WTC11 (cell line): Measurements from ENCODE around the gene WDR49.

Source experiments
- JUN ChIP-seq: sonication (generic); formaldehyde crosslinking; IDR thresholded peaks from 2 replicates; pipeline ENCODE4 v1.8.0; 2023; ENCODE audit warnings: mild to moderate bottlenecking, missing genetic modification reagents
- OVOL2 ChIP-seq: fragments of 250-450 bp; sonication (Bioruptor Pico); IDR thresholded peaks from 2 replicates; pipeline ENCODE4 v1.9.0; 2021; ENCODE audit warnings: mild to moderate bottlenecking, borderline replicate concordance
- SP1 ChIP-seq: sonication (generic); formaldehyde crosslinking; conservative IDR thresholded peaks from 2 replicates; pipeline ENCODE4 v1.8.1; 2022; ENCODE audit warnings: missing genetic modification reagents
- TEAD4 ChIP-seq: sonication (generic); formaldehyde crosslinking; IDR thresholded peaks from 2 replicates; pipeline ENCODE4 v1.8.0; 2022; ENCODE audit warnings: mild to moderate bottlenecking, missing genetic modification reagents
- TP53 ChIP-seq: sonication (generic); formaldehyde crosslinking; IDR thresholded peaks from 2 replicates; pipeline ENCODE4 v1.8.1; 2023; ENCODE audit warnings: mild to moderate bottlenecking, missing genetic modification reagents
- ZNF232 ChIP-seq: sonication (generic); formaldehyde crosslinking; IDR thresholded peaks from 2 replicates; pipeline ENCODE4 v1.8.0; 2022; ENCODE audit warnings: mild to moderate bottlenecking, missing genetic modification reagents
- TF ChIP-seq, protein P1 (sequence below): fragments of 200-600 bp; IDR thresholded peaks from 2 replicates; pipeline ENCODE4 v1.8.0; 2022; ENCODE audit warnings: antibody characterized with exemption
- TF ChIP-seq, protein P2 (sequence below): sonication (generic); formaldehyde crosslinking; IDR thresholded peaks from 2 replicates; pipeline ENCODE4 v1.8.1; 2022; ENCODE audit warnings: mild to moderate bottlenecking, moderate library complexity, missing genetic modification reagents
- TF ChIP-seq, protein P3 (sequence below): sonication (generic); formaldehyde crosslinking; IDR thresholded peaks from 2 replicates; pipeline ENCODE4 v1.8.1; 2022; ENCODE audit warnings: missing genetic modification reagents, borderline replicate concordance
- TF ChIP-seq, protein P4 (sequence below): sonication (generic); formaldehyde crosslinking; IDR thresholded peaks from 2 replicates; pipeline ENCODE4 v1.8.1; 2022; ENCODE audit warnings: mild to moderate bottlenecking, missing genetic modification reagents, moderate library complexity, borderline replicate concordance
- TF ChIP-seq, protein P5 (sequence below): sonication (generic); formaldehyde crosslinking; IDR thresholded peaks from 2 replicates; pipeline ENCODE4 v1.8.0; 2022; ENCODE audit warnings: mild to moderate bottlenecking, missing genetic modification reagents
- TF ChIP-seq, protein P6 (sequence below): sonication (generic); formaldehyde crosslinking; conservative IDR thresholded peaks from 2 replicates; pipeline ENCODE4 v1.8.1; 2023; ENCODE audit warnings: mild to moderate bottlenecking, low read depth, missing genetic modification reagents, moderate library complexity
- TF ChIP-seq, protein P7 (sequence below): sonication (generic); formaldehyde crosslinking; IDR thresholded peaks from 2 replicates; pipeline ENCODE4 v1.8.1; 2023; ENCODE audit warnings: mild to moderate bottlenecking, missing genetic modification reagents

DNA sequence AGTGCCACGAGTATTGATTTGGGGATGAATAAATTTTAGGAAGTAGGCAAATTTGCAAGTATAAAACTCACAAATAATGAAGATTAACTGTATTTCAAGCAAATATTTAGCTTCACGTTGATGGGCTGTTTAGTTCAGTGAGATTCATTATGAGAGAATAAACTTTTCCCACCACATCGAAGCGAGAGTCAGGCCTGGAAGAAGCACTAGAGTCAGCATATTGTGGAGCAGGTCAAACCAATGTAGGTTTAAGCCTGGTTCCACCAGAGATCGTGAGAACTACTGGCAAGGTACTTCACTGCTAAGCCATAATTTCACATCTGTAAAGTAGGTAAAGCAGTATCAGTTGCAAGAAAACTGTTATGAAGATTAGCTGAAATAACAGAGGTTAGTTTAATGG, 22.3 kb downstream of the WDR49 start:
- no peak for TF ChIP-seq ZNF232 (CRISPR knock-in tag)
- TF ChIP-seq OVOL2: no peak
- TF ChIP-seq, protein P1, sequence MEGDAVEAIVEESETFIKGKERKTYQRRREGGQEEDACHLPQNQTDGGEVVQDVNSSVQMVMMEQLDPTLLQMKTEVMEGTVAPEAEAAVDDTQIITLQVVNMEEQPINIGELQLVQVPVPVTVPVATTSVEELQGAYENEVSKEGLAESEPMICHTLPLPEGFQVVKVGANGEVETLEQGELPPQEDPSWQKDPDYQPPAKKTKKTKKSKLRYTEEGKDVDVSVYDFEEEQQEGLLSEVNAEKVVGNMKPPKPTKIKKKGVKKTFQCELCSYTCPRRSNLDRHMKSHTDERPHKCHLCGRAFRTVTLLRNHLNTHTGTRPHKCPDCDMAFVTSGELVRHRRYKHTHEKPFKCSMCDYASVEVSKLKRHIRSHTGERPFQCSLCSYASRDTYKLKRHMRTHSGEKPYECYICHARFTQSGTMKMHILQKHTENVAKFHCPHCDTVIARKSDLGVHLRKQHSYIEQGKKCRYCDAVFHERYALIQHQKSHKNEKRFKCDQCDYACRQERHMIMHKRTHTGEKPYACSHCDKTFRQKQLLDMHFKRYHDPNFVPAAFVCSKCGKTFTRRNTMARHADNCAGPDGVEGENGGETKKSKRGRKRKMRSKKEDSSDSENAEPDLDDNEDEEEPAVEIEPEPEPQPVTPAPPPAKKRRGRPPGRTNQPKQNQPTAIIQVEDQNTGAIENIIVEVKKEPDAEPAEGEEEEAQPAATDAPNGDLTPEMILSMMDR: no peak
- TF ChIP-seq, protein P2, sequence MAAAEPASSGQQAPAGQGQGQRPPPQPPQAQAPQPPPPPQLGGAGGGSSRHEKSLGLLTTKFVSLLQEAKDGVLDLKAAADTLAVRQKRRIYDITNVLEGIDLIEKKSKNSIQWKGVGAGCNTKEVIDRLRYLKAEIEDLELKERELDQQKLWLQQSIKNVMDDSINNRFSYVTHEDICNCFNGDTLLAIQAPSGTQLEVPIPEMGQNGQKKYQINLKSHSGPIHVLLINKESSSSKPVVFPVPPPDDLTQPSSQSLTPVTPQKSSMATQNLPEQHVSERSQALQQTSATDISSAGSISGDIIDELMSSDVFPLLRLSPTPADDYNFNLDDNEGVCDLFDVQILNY (CRISPR knock-in tag): no peak
- no peak for TF ChIP-seq SP1 (CRISPR knock-in tag)
- TF ChIP-seq, protein P3, sequence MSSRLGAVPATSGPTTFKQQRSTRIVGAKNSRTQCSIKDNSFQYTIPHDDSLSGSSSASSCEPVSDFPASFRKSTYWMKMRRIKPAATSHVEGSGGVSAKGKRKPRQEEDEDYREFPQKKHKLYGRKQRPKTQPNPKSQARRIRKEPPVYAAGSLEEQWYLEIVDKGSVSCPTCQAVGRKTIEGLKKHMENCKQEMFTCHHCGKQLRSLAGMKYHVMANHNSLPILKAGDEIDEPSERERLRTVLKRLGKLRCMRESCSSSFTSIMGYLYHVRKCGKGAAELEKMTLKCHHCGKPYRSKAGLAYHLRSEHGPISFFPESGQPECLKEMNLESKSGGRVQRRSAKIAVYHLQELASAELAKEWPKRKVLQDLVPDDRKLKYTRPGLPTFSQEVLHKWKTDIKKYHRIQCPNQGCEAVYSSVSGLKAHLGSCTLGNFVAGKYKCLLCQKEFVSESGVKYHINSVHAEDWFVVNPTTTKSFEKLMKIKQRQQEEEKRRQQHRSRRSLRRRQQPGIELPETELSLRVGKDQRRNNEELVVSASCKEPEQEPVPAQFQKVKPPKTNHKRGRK (CRISPR knock-in tag): no peak
- TF ChIP-seq, protein P4, sequence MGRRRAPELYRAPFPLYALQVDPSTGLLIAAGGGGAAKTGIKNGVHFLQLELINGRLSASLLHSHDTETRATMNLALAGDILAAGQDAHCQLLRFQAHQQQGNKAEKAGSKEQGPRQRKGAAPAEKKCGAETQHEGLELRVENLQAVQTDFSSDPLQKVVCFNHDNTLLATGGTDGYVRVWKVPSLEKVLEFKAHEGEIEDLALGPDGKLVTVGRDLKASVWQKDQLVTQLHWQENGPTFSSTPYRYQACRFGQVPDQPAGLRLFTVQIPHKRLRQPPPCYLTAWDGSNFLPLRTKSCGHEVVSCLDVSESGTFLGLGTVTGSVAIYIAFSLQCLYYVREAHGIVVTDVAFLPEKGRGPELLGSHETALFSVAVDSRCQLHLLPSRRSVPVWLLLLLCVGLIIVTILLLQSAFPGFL (CRISPR knock-in tag): no peak
- TF ChIP-seq, protein P5, sequence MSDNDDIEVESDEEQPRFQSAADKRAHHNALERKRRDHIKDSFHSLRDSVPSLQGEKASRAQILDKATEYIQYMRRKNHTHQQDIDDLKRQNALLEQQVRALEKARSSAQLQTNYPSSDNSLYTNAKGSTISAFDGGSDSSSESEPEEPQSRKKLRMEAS (CRISPR knock-in tag): no peak
- TF ChIP-seq, protein P6, sequence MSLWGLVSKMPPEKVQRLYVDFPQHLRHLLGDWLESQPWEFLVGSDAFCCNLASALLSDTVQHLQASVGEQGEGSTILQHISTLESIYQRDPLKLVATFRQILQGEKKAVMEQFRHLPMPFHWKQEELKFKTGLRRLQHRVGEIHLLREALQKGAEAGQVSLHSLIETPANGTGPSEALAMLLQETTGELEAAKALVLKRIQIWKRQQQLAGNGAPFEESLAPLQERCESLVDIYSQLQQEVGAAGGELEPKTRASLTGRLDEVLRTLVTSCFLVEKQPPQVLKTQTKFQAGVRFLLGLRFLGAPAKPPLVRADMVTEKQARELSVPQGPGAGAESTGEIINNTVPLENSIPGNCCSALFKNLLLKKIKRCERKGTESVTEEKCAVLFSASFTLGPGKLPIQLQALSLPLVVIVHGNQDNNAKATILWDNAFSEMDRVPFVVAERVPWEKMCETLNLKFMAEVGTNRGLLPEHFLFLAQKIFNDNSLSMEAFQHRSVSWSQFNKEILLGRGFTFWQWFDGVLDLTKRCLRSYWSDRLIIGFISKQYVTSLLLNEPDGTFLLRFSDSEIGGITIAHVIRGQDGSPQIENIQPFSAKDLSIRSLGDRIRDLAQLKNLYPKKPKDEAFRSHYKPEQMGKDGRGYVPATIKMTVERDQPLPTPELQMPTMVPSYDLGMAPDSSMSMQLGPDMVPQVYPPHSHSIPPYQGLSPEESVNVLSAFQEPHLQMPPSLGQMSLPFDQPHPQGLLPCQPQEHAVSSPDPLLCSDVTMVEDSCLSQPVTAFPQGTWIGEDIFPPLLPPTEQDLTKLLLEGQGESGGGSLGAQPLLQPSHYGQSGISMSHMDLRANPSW (CRISPR knock-in tag): no peak
- no peak for TF ChIP-seq TEAD4
- no peak for TF ChIP-seq JUN (CRISPR knock-in tag)
- no peak for TF ChIP-seq TP53 (CRISPR knock-in tag)
- TF ChIP-seq, protein P7, sequence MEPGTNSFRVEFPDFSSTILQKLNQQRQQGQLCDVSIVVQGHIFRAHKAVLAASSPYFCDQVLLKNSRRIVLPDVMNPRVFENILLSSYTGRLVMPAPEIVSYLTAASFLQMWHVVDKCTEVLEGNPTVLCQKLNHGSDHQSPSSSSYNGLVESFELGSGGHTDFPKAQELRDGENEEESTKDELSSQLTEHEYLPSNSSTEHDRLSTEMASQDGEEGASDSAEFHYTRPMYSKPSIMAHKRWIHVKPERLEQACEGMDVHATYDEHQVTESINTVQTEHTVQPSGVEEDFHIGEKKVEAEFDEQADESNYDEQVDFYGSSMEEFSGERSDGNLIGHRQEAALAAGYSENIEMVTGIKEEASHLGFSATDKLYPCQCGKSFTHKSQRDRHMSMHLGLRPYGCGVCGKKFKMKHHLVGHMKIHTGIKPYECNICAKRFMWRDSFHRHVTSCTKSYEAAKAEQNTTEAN (CRISPR knock-in tag): no peak
